Astrocyte of the spinal cord (primary cell): ENCODE data around the gene LFNG.

Experiments
- DNase-seq: peaks from one replicate; pipeline ENCODE4 v3.0.0; 2011; ENCODE audit warnings: low read depth, low spot score
- H3K4me3 ChIP-seq: 2 replicates; pipeline ENCODE4 v1.5.1; 2011; ENCODE audit warnings: low read depth, mild to moderate bottlenecking, low read length, moderate library complexity
- in situ Hi-C: cut with HindIII; loops from 2 replicates; pipeline ENCODE4 v1.10.0; 2017; ENCODE audit warnings: low sequenced_read_pairs
- TF ChIP-seq, protein P1 (sequence below): IDR thresholded peaks from 2 replicates; pipeline ENCODE4 v1.5.1; 2012; ENCODE audit warnings: low read depth, mild to moderate bottlenecking, low read length, inconsistent platforms

LFNG gene

DNA sequence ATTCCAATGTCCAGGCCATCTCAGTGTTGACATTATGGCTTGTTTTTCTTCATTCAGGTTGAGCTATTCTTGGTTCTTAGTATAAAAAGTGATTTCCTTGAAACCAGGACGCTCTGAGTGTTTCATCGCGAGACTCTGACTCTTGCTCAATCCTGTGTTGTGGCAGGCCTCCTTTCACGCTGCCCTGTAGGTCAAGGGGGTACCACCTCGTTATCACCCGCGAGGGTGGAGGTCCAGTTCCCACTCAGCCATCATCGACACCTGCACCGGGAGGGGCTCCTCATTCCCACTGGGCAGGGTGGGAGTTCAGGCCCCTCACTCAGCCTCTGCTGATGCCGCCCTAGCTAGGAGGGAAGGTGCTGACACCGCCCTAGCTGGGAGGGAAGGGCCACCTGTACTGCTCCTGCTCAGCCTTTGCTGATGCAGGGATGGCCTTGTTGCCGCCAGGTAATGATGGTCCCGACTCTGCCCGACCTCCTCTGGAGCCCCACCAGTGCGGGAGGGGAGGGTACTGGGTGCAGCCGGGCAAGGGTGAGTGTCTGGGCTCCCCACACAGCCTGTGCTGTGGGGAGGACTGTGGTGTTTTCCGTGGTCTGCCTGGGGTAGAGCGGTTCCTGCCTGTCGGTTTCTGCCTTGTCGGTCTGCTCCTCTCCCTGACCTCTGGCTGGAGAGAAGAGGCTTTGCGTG is 55.6 kb downstream of the LFNG start:
- no peak overlapping the region for H3K4me3 ChIP-seq
- no peak for DNase-seq
- TF ChIP-seq, protein P1, sequence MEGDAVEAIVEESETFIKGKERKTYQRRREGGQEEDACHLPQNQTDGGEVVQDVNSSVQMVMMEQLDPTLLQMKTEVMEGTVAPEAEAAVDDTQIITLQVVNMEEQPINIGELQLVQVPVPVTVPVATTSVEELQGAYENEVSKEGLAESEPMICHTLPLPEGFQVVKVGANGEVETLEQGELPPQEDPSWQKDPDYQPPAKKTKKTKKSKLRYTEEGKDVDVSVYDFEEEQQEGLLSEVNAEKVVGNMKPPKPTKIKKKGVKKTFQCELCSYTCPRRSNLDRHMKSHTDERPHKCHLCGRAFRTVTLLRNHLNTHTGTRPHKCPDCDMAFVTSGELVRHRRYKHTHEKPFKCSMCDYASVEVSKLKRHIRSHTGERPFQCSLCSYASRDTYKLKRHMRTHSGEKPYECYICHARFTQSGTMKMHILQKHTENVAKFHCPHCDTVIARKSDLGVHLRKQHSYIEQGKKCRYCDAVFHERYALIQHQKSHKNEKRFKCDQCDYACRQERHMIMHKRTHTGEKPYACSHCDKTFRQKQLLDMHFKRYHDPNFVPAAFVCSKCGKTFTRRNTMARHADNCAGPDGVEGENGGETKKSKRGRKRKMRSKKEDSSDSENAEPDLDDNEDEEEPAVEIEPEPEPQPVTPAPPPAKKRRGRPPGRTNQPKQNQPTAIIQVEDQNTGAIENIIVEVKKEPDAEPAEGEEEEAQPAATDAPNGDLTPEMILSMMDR, result no peak
- in situ Hi-C loops, result no loop called here

DNA sequence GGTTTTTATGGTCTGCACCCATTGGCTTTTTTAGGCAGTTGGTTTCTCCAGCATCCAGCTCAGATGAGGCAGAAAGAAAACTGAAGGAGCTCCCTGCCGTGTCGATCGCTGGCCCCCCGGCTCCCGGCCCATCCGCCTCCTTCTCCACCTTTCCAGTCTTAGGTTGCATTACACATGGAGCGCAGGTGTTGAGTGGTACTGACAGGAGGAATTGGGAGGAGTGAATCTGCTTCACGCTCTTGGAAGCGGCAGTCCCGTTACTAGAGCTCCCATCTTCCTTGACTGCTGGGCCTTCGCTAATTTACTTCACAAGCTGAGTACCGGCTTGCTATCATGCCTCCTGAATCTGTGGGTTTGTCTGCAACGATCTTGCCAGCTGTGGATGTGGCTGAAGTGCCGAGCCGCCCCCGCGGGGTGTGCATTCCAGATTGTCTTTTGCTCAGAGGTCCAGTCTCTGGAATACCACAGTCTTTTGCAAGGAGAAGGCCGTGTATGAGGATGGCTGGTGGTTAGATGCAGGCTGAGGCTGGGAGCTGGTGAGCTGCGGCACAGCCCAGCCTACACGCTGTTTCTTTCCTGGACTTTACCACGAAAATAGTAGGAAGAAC is 56.3 kb downstream of the LFNG start:
- TF ChIP-seq, protein P1, result no peak
- peak; percentile 5 for DNase-seq
- in situ Hi-C loops, result no loop called here
- no peak overlapping the region for H3K4me3 ChIP-seq

DNA sequence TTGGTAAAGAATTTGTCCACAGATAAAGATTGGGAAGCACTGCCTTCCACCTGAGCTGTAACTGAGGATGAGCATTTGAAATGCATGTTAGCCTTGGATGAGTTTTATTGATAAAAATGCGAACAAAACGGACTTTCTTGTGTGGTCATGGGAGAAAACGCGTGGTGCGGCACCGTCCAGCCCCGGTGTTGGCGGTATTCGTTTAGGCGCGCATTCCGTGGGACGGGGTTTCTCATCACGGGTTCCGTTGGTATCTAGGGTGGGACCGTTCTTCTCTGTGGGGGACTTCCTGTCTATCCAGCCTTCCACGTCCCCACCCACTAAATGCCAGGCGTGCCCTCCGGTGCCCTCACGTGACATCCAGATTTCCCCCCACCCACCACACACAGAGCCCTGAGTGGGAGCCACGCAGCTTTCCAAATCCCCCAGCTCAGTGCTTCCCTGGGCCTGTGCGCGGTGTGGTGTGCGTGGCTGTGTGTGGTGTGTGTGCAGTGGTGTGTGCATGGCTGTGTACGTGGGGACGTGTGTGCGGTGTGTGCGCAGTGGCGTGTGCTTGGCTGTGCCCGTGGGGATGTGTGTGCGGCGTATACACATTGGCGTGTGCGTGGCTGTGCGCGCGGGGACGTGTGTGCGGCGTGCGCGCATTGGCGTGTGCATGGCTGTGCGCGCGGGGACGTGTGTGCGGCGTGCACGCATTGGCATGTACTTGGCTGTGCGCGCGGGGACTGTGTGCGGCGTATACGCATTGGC is 57.3 kb downstream of the LFNG start:
- no peak overlapping the region for H3K4me3 ChIP-seq
- in situ Hi-C loops, result no loop called here
- DNase-seq, result no peak
- TF ChIP-seq, protein P1, result no peak
